Stomach (tissue), 4 donors: Measurements from ENCODE around the gene GTF2I.
"Not testable (repeated sequence)": the region's sequence is repeated elsewhere in the genome, so short reads cannot be mapped to it uniquely, and the experiment has no call there.

Experiments
- POLR2A ChIP-seq, 4 donors: fragments of 450-650 bp; IDR thresholded peaks; one replicate each; pipeline ENCODE4 v1.6.1; 2016; ENCODE audit warnings: antibody characterized with exemption in 4 of 4, control low read depth in 2 of 4, mild to moderate bottlenecking in 1 of 4, moderate library complexity in 1 of 4
- TF ChIP-seq, protein P1 (sequence below), 7 experiments: fragments of 450-650 bp in 4 of 7; fragments of 200-600 bp in 3 of 7; sonication (generic) in 3 of 7; IDR thresholded peaks; one replicate each; pipeline ENCODE4 v1.5.1; 2016 to 2019; ENCODE audit warnings: antibody characterized with exemption in 7 of 7, control low read depth in 2 of 7, mild to moderate bottlenecking in 1 of 7

DNA sequence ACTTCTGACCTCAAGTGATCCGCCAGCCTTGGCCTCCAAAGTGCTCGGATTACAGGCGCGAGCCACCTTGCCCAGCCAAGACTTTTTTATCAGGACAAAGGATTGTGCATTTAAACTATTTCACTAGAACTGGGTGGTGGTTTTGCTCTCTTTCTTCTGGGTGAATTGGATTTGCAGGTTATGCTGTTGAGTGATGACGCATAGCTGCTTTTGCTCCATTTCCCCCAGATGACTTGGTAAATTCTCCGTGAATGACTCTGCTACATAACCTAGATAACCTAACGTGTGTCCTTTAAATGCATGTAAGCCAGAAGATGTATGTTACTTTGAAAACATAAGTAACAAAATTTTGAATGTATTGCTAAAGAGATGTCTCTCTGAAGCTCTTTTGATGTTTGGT is 100.8 kb downstream of the GTF2I start:
- TF ChIP-seq POLR2A (IDR thresholded peaks at IDR 0.05), result not testable (repeated sequence)
- TF ChIP-seq, protein P1, sequence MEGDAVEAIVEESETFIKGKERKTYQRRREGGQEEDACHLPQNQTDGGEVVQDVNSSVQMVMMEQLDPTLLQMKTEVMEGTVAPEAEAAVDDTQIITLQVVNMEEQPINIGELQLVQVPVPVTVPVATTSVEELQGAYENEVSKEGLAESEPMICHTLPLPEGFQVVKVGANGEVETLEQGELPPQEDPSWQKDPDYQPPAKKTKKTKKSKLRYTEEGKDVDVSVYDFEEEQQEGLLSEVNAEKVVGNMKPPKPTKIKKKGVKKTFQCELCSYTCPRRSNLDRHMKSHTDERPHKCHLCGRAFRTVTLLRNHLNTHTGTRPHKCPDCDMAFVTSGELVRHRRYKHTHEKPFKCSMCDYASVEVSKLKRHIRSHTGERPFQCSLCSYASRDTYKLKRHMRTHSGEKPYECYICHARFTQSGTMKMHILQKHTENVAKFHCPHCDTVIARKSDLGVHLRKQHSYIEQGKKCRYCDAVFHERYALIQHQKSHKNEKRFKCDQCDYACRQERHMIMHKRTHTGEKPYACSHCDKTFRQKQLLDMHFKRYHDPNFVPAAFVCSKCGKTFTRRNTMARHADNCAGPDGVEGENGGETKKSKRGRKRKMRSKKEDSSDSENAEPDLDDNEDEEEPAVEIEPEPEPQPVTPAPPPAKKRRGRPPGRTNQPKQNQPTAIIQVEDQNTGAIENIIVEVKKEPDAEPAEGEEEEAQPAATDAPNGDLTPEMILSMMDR (IDR thresholded peaks at IDR 0.05), result not testable (repeated sequence)
